Loucy (cell line): ENCODE results near the gene DNAH14.

Experiments used
- CTCF ChIP-seq: fragments of 200-600 bp; sonication (generic); conservative IDR thresholded peaks from 2 replicates; pipeline ENCODE4 v1.5.1; 2014; ENCODE audit warnings: mild to moderate bottlenecking, antibody characterized with exemption, low read length
- EZH2phosphoT487 ChIP-seq: fragments of 200-600 bp; IDR thresholded peaks from 2 replicates; pipeline ENCODE4 v1.6.1; 2018; ENCODE audit warnings: antibody characterized with exemption, mild to moderate bottlenecking, moderate library complexity, borderline replicate concordance

DNA sequence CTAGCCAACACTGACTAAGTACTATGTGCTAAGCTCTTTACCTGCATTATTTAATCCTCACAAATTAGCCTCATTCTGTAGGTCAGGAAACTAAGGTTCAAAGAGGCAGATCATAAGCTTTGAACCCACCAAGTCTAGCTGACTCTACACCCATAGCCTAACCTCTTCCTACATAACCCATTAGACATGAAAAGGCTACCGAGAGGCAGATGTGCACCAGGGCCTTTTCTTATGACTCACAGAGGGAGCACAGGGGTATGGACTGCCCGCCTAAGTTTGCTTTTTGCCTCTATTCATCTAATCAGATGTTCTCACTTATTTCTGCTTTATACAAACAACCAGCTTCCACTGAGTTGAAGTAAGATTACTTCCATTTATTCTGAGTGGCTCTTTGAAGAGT is 466.9 kb downstream of the DNAH14 start:
- no peak for TF ChIP-seq CTCF
- no peak for TF ChIP-seq EZH2phosphoT487
